ENCODE results near the gene URAD.
"Not testable (repeated sequence)": the region's sequence is repeated elsewhere in the genome, so short reads cannot be mapped to it uniquely, and the experiment has no call there.

The URAD gene

DNA sequence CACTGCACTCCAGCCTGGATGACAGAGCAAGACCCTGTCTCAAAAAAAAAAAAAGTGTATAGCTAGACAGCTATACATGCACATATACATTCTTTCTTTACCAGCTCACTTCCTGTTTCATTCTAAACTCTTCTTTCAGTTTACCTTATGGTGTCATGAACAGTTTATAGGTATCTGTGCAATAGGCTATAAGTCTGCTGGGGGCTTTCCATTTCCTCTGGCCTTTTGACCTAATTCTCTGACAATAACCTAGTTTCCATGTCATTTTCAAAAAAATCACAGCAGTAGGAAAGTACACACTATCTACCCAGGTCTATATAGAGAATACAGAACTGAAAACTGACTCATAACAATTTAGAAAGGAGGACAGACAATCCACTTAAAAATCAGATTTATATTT, 24.4 kb upstream of the URAD start:
- Histone ChIP-seq H3K36me3 (replicated peaks; ENCODE audit: low read depth, low read length) (no peaks in the 10 kb centered on the region), H3K4me1 (ENCODE audit: low read length) (peaks cover 42% of the 10 kb centered on the region), H3K9ac (ENCODE audit: low read length) (peak overlapping the region; percentile 40; the same call in 1 of the 2 replicates), H4K20me1 (ENCODE audit: insufficient read depth, low read length) (no peaks in the 10 kb centered on the region), H3K27ac (ENCODE audit: low read length) (peak overlapping the region; percentile 70), H3K4me3 (ENCODE audit: low read length) (peak overlapping the region; percentile 42), H3K4me2 (ENCODE audit: low read length) (peak overlapping the region; percentile 71), H3K79me2 (ENCODE audit: low read length) (no peaks in the 10 kb centered on the region), H3K9me3 (ENCODE audit: insufficient read depth, low read length) (no peaks in the 10 kb centered on the region), H2AFZ (ENCODE audit: low read depth, low read length) (no peak overlapping the region), H3K27me3 (ENCODE audit: low read depth, low read length) (no peaks in the 10 kb centered on the region)
- TF ChIP-seq EZH2phosphoT487 (IDR thresholded peaks at IDR 0.05; ENCODE audit: low read depth), result no peak
- TF ChIP-seq, protein P1, sequence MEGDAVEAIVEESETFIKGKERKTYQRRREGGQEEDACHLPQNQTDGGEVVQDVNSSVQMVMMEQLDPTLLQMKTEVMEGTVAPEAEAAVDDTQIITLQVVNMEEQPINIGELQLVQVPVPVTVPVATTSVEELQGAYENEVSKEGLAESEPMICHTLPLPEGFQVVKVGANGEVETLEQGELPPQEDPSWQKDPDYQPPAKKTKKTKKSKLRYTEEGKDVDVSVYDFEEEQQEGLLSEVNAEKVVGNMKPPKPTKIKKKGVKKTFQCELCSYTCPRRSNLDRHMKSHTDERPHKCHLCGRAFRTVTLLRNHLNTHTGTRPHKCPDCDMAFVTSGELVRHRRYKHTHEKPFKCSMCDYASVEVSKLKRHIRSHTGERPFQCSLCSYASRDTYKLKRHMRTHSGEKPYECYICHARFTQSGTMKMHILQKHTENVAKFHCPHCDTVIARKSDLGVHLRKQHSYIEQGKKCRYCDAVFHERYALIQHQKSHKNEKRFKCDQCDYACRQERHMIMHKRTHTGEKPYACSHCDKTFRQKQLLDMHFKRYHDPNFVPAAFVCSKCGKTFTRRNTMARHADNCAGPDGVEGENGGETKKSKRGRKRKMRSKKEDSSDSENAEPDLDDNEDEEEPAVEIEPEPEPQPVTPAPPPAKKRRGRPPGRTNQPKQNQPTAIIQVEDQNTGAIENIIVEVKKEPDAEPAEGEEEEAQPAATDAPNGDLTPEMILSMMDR (IDR thresholded peaks at IDR 0.05; ENCODE audit: low read depth, low read length), result no peak

DNA sequence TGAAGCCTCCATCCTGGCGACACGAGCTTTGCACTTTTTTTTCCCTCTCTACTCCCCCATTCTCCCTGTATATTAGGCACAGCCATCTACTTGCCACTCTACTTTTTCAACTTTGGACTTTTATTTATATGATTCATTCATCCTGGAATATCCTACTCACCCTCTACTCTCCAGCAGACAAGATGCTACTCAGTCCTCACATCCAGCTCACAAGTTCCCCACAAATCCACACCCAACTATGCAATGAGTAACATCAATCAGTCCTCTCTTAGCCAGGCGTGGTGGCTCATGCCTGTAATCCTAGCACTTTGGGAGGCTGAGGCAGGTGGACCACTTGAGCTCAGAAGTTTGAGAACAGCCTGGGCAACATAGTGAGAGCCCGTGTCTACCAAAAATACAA, 23.9 kb upstream of the URAD start:
- H3K4me3 ChIP-seq (ENCODE audit: low read length), result peak overlapping the region; percentile 42
- H3K9me3 ChIP-seq (ENCODE audit: insufficient read depth, low read length), result no peaks in the 10 kb centered on the region
- no peaks in the 10 kb centered on the region for H4K20me1 ChIP-seq (ENCODE audit: insufficient read depth, low read length)
- H3K4me2 ChIP-seq (ENCODE audit: low read length), result peak overlapping the region; percentile 71
- H3K27ac ChIP-seq (ENCODE audit: low read length), result peak overlapping the region; percentile 70
- H3K36me3 ChIP-seq (replicated peaks; ENCODE audit: low read depth, low read length), result no peaks in the 10 kb centered on the region
- peak overlapping the region; percentile 18; the same call in 1 of the 2 replicates for H2AFZ ChIP-seq (ENCODE audit: low read depth, low read length)
- TF ChIP-seq EZH2phosphoT487 (IDR thresholded peaks at IDR 0.05; ENCODE audit: low read depth), result no peak
- TF ChIP-seq, protein P1 (IDR thresholded peaks at IDR 0.05; ENCODE audit: low read depth, low read length), result no peak
- peak overlapping the region; percentile 40; the same call in 1 of the 2 replicates for H3K9ac ChIP-seq (ENCODE audit: low read length)
- H3K27me3 ChIP-seq (ENCODE audit: low read depth, low read length), result no peaks in the 10 kb centered on the region
- no peaks in the 10 kb centered on the region for H3K79me2 ChIP-seq (ENCODE audit: low read length)
- peaks cover 42% of the 10 kb centered on the region for H3K4me1 ChIP-seq (ENCODE audit: low read length)

DNA sequence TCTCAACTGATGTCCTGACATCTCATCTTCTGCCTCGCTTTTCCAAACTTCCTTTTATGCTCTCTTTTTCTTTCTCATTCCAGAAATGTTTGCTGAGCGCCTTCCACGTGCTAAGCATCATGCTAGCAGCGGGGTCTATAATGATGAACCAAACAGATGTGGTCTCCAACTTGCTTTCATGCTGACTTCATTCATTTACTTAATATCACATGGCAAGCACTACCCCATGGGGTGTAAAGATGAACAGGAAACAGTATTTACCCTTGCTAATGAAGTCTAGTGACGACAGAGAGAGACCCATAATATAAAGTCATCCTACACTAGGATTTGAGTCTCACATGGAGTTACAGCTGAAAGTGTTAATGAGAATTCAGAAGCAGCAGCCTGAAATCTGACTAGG, 21.6 kb upstream of the URAD start:
- Histone ChIP-seq H3K27me3 (ENCODE audit: low read depth, low read length) (no peaks in the 10 kb centered on the region), H3K9ac (ENCODE audit: low read length) (no peak overlapping the region), H3K36me3 (replicated peaks; ENCODE audit: low read depth, low read length) (no peaks in the 10 kb centered on the region), H2AFZ (ENCODE audit: low read depth, low read length) (no peak overlapping the region), H4K20me1 (ENCODE audit: insufficient read depth, low read length) (no peaks in the 10 kb centered on the region), H3K4me3 (ENCODE audit: low read length) (no peak overlapping the region), H3K4me2 (ENCODE audit: low read length) (no peak overlapping the region), H3K79me2 (ENCODE audit: low read length) (no peaks in the 10 kb centered on the region), H3K27ac (ENCODE audit: low read length) (no peak overlapping the region), H3K9me3 (ENCODE audit: insufficient read depth, low read length) (no peaks in the 10 kb centered on the region), H3K4me1 (ENCODE audit: low read length) (peaks cover 42% of the 10 kb centered on the region)
- TF ChIP-seq, protein P1 (IDR thresholded peaks at IDR 0.05; ENCODE audit: low read depth, low read length), result no peak
- no peak for TF ChIP-seq EZH2phosphoT487 (IDR thresholded peaks at IDR 0.05; ENCODE audit: low read depth)

DNA sequence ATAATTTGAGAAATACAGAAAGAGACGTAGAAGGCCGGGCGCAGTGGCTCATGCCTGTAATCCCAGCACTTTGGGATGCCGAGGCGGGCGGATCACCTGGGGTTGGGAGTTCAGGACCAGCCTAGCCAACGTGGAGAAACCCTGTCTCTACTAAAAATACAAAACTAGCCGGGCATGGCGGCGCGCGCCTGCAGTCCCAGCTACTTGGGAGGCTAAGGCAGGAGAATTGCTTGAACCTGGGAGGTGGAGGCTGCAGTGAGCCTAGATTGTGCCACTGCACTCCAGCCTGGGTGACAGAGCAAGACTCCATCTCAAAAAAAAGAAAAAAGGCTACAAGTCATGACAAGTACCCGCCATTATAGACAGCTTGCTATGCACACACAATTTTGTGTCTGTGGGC, 16.5 kb upstream of the URAD start:
- not testable (repeated sequence) for H3K4me3 ChIP-seq (ENCODE audit: low read length); H3K9me3 ChIP-seq (ENCODE audit: insufficient read depth, low read length); H4K20me1 ChIP-seq (ENCODE audit: insufficient read depth, low read length); H3K27me3 ChIP-seq (ENCODE audit: low read depth, low read length); H3K27ac ChIP-seq (ENCODE audit: low read length); H3K4me2 ChIP-seq (ENCODE audit: low read length); H3K36me3 ChIP-seq (replicated peaks; ENCODE audit: low read depth, low read length); H3K79me2 ChIP-seq (ENCODE audit: low read length); H3K9ac ChIP-seq (ENCODE audit: low read length); H2AFZ ChIP-seq (ENCODE audit: low read depth, low read length)
- H3K4me1 ChIP-seq (ENCODE audit: low read length), result peaks cover 15% of the 10 kb centered on the region
